Measurements from ENCODE around the gene AUTS2.

- TF ChIP-seq POU2F2 (IDR thresholded peaks at IDR 0.05; ENCODE audit: borderline replicate concordance, low read depth, low read length), result no peak
- no peak for TF ChIP-seq POLR2AphosphoS5 (IDR thresholded peaks at IDR 0.05; ENCODE audit: low read length)
- TF ChIP-seq CTCF (IDR thresholded peaks at IDR 0.05 in 2 of 3, conservative IDR thresholded peaks at IDR 0.05 in 1 of 3; ENCODE audit: control insufficient read depth in 2 of 3, extremely low read depth in 1 of 3, insufficient read depth in 1 of 3, low read depth in 3 of 3, low read length in 3 of 3), result no peak
- TF ChIP-seq SP1 (IDR thresholded peaks at IDR 0.05; ENCODE audit: low read depth, low read length), result no peak
- TF ChIP-seq TCF3 (IDR thresholded peaks at IDR 0.05; ENCODE audit: borderline replicate concordance, insufficient read depth, low read depth, low read length), result no peak
- TF ChIP-seq POLR2A (IDR thresholded peaks at IDR 0.05; ENCODE audit: low read depth, low read length), result no peak
- no peak for TF ChIP-seq MYC (IDR thresholded peaks at IDR 0.05; ENCODE audit: insufficient read depth, insufficient read length, insufficient replicate concordance, low read length, severe bottlenecking)
- no peak for TF ChIP-seq CBFB (IDR thresholded peaks at IDR 0.05; ENCODE audit: low read depth)
Measured at GRCh38 chr7:70036695-70037094, 438.4 kb downstream of the AUTS2 start.

All from GM12878 (cell line).